HG03354 (cell line): ENCODE data around the gene SPATC1L.
A peak's percentile ranks its signal among the peaks of the same experiment; 100 is the strongest.
"Not testable (repeated sequence)": the region's sequence is repeated elsewhere in the genome, so short reads cannot be mapped to it uniquely, and the experiment has no call there.

Experiments used
- ATAC-seq: cut with Tn5 transposase; IDR thresholded peaks from one replicate; pipeline ENCODE4 v1.9.1; 2021; ENCODE audit warnings: mild to moderate bottlenecking; ENCODE audit not compliant: unreplicated experiment, poor library complexity, severe bottlenecking

Gene SPATC1L

DNA sequence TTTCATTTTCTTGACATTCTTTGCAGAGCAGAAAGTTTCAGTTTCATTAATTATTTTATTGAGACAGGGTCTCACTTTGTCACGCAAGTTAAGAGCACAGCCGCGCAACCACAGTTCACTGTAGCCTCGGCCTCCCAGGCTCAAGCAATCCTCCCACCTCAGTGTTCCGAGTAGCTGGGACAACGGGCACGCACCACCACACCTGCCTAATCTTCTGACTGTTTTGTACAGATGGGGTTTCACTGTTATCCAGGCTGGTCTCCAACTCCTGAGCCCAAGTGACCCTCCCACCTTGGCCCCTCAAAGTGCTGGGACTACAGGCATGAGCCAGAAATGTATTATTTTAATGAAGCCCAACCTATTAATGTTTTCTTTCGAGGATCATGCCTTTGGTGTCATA, 3.0 kb upstream of the SPATC1L start:
- no peak for ATAC-seq

DNA sequence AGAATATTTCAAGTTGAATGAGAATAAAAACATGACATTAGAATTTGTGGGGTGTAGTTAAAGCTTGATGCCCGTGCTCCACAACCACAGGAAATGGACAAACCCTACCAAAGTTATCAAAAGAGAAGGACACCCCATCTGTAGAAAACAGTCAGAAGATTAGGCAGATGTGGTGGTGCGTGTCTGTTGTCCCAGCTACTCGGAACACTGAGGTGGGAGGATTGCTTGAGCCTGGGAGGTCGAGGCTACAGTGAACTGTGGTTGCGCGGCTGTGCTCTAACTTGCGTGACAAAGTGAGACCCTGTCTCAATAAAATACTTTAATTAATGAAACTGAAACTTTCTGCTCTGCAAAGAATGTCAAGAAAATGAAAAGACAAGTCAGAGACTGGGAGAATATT, 1.5 kb upstream of the SPATC1L start:
- ATAC-seq: no peak

DNA sequence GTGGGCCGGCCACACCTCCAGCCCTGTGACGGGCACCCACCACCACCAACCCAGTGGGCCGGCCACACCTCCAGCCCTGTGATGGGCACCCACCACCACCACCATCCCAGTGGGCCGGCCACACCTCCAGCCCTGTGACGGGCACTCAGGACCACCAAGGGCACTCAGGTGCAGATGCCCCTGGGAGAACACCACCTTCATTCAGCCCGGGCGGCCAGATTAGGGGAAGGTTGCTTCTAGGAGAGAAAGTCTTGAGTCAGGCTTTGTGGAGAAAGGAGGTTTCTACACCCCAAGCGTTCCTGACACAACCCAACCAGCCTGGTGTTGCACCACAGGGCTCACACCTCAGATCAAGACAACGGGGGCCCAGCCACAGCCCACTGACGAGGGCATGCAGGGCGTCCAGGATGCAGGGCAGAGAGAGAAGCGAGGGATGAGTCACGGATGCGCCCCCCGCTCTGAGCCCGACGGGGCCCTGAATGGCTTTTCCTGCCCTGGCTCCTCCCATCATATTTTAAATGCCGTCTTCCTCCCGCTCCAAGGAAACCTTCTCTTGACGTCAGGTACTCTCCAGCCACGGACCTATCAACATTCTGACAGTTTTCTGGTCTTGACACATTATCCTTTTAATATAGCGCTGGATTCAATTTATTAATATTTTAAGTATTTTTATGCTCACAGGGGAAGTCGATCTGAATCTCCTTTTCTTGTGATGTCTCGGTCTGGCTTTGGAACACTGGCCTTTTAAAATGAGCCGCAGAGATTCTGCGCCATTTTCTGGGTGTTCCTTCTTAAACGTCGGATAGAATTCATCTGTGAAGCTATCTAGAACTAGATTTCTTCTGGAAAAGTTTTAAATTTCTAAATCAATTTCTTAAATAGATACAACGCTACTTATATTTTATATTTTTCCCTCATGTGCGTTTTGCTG, 631 bp upstream of the SPATC1L start:
- ATAC-seq: peak; percentile 72

DNA sequence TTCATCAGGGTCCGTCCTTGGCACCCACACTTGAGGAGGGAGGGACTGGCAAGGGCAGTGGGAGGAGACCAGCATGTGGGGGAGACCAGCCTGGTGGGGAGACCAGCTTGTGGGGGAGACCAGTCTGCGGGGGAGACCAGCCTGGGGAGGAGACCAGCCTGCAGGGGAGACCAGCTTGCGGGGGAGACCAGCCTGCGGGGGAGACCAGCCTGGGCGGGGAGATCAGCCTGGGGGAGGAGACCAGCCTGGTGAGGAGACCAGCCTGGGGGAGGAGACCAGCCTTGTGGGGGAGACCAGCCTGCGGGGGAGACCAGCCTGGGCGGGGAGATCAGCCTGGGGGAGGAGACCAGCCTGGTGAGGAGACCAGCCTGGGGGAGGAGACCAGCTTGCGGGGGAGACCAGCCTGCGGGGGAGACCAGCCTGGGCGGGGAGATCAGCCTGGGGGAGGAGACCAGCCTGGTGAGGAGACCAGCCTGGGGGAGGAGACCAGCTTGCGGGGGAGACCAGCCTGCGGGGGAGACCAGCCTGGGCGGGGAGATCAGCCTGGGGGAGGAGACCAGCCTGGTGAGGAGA, 836 bp downstream of the SPATC1L start:
- not testable (repeated sequence) for ATAC-seq

DNA sequence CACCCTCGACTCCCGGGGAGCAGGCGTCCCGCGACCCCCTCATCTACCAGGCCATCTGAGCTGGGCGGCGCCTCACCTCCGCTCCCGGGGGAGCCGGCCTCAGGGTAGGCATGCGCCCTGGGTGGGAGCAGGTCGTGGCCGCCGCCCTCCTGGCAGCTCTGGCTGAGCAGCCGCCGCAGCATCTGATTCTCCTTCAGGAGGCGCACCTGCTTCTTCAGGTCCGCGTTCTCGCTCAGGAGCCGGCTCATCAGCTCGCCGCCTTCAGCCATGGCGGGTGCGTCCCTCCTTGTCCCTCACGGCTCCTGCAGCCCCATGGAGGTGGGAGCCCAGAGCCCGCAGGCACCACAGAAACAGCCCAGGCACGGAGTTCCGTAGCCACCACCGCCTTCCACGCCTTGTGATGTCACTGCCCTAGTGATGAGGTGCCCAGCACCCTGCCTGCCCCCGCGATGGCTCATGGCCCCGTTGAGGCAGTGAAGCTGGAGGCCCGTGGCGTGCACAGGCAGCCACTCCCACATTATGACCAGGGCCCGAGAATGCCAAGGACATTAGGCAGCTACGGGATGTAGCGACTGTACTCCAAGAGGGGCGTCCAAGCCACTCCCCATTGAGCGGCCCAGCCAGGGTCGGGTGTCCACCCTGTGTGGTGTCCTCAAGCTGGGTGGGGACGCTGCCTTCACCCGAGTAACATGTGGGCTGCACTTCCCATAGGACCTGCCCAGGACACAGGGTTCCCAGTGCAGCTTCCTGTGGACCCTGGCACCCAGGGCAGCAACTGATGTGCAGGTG, 1.5 kb downstream of the SPATC1L start:
- ATAC-seq: no peak

DNA sequence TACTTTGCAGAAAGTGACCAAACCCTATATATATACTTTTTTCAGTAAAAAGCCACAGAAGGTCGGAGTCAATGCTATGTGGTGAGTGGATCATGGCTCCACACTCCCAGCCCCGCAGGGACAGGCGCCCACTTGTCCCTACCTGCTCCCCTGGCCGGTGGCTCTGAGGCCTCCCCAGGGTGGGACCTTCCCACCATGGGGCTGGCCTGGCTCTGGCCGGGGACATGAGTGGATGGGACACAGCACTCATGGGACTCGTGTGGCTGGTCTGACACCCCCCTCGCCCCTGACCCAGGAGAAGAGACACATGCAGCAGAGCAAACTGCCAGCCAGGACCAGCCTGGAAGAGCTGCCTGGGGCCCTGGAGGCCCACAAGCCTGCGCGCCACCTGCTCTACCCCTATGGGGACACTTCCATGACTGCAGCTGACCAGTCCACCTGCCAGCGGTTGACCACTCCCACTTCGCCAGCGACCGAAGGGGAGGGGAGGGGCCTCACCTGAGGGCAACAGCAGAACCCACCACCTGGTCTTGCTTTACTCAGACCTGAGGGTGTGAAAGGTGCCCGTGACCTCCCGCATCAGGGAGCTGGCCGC, 2.2 kb downstream of the SPATC1L start:
- ATAC-seq: no peak

DNA sequence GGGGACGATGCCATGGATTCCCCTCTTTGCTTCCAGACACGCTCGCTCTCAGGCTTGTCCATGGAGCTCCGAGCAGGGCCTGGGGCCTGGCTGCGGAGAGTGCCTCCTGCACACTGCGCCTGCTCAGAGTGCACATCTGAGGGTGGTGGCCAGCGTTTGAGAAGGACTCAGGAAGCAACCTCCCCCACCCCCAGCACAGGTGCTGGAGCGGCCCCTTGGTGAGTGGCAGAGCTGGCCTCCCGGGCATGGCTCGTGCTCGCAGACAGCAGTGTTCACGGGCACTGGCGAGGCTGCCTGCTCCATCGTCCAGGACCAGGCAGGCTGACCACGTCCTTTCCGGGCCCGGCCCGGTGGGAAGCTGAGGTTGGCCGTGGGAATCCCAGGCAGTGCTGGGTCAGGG, 2.8 kb downstream of the SPATC1L start:
- no peak for ATAC-seq

DNA sequence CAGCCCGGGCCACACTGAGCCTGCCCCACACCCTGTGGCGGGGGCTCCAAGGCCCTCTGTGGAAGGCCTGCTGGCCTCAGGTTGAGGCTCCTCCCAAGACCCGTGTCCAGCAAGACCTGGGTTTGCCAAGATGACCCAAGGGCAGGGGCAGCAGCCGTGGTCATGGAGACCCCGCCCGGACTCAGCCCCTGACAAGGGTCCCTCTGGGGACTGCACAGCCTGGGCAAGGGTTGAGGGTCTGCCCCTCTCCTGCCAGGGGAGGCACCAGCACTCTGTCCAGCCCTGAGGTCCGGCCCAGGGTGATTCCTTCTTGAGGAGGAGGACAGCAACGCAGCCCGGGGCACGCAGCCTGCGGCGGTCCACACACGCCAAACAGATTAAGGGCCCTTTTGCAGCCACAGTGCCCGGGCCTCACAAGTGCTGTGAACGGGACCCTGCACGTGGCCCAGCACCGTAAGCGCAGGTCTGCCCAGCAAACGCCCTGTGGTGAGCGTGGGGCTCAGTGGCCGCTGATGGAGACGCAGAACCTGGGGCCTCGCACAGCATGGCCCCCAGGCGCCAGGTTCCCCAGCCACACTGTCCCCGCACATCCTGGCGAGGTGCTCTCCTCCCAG, 3.4 kb downstream of the SPATC1L start:
- ATAC-seq: no peak

DNA sequence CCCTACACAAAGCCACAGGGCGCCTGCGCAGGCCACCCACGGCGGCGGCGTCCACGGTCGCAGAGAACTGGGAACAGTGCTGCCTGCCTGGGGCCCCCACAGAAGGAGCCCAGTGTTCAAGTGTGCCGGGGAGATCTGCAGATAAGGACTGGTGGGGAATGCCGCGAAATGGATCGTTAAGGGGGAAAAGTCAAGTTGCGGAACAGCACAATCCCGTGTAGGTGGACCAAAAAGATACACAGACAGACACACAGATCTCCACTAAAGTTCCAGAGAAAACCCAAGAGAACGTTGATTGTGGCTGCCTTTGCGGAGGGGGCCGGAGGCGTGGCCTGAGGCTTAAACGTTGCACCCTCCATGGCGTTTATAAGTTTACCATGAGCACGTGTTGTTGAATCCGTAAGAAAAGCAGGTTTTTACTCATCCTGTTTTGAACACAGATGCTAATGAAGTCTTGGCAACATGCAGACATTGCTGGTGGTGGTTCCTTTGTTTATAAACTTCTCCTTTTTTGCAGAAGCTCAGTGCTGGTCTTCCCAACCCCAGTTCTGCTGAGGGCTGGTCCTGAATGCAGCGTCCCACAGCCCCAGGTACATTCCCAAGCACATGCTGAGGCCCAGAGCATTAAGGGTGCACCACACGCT, 4.1 kb downstream of the SPATC1L start:
- no peak for ATAC-seq

DNA sequence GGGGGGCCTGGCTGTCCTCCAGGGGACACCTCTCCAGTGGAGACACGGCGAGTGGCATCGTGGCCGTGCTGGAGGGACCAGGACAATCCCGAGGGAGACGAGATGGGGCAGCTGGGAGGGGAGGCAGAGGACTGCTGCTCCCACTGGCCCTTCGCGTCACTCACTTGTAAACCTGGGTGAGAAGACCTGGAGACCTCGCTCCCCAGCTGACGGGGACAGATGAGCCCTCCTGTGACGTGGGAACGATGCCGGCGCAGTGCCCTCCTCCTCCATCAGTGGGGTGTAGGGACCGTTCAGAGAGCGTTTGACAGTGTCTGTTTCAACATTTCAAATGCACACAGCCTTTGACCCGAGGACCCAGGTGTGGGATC, 4.6 kb downstream of the SPATC1L start:
- no peak for ATAC-seq

DNA sequence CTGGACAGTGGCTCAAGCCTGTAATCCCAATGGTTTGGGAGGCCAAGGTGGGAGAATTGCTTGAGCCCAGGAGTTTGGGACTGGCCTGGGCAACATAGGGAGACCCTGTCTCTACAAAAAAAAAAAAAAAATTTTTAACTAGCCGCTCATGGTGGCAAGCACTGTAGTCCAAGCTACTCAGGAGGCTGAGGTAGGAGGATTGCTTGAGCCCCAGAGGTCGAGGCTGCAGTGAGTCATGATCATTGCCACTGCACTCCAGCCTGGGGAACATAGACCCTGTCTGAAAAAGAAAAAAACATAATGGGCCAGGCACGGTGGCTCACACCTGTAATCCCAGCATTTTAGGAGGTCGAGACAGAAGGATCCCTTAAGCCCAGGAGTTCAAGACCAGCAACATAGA, 5.3 kb downstream of the SPATC1L start:
- no peak for ATAC-seq

DNA sequence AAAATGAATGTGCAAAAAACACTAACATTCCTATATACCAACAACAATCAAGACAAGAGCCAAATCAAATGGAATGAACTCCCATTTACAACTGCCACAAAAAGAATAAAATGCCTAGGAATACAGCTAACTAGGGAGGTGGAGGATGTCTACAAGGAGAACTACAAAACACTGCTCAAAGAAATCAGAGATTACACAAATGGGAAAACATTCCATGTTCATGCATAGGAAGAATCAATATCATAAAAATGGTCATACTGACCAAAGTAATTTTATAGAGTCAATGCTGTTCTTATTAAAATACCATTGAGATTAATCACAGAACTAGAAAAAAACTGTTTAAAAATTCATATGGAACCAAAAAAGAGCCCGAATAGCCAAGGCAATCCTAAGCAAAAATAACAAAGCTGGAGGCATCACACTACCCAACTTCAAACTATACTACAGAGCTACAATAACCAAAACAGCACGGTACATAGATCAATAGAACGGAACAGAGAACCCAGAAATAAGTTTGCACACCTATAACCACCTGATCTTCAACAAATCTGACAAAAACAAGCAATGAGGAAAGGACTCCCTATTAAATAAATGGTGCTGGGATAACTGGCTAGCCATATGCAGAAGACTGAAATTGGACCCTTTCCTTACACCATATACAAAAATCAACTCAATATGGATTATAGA, 7.7 kb downstream of the SPATC1L start:
- ATAC-seq: not testable (repeated sequence)

DNA sequence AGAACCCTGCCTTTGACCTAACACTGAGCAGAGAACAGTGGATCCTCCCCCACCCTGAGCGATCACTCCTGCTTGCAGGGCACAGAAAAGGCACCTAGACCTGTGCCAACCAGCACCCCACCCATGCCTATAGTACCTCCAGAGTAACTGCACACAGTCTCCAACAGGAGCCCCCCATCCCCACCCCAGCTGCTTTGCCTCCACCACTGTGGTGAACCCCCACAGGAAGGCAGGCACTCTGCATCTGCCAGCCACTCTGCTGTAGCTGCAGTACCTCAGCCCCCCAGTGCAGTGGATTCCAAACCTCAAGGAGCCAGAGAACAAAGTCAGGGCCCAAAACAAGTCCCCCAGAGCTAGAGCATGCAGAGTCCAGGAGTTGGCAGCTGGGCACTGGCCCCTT, 10.7 kb downstream of the SPATC1L start:
- no peak for ATAC-seq

DNA sequence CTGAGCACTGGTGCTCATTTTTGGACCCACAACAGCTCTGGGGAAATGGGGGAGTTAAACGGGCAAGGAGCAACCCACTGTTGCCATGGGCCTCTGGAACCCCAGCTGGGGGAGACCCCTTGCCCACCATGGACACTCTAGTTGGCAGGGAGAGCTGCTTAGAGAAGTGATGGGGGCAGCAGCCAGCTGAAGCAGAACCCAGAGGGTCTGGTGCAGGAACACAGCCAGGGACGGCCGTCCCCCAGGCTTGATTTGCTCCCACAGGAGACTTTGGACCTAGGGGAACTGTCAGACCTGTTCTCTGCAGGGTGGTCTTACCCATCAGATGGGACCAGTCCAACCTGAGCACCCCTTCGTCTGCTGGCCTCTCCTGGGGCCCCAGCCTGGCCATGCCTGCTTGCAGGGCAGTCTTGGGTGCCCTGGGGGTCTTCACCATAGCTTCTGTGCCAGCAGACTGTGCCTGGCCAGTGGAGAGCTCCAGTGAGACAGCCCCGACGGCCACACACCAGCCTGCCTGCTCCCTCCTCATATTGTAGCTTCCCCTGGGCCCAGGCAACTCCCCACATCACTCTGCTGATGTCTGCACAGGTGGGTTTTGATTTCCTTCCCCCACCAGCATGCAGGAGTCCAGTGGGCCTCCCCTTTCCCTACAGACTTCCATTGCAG, 11.3 kb downstream of the SPATC1L start:
- ATAC-seq: no peak

DNA sequence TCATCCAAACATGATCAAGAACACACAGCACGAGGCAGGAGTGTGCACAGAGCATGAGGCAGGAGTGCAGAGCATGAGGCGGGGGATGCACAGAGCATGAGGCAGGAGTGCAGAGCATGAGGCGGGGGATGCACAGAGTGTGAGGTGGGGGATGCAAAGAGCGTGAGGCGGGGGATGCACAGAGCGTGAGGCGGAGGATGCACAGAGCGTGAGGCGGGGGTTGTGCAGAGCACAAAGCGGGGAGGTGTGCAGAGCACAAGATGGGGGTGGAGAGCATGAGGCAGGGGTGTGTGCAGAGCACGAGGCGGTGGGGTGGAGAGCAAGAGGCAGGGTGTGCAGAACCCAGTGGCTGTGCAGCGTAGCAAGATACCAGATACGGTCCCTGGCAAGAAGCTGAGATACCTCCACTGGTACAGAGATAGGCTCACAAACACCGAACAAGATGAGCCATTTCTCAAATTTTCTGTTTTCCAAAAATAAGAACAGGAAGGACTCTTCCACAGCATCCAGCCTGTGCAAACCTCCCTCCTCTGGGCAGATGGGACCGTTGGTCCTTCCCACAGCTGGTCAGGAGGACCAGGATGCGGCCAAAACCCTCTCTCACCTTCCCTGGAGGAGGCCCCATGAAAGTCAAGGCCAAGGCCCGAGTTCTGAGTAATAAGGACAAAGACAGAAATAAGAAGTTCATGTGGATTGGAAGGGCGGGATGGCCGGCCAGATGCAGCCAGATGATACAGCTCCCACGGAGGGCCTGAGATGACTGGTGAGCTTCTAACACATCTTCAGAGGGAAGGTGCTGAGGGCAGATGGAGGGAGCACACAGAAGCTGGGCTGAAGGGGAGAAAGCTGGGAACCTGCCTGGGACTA, 12.0 kb downstream of the SPATC1L start:
- ATAC-seq: no peak

DNA sequence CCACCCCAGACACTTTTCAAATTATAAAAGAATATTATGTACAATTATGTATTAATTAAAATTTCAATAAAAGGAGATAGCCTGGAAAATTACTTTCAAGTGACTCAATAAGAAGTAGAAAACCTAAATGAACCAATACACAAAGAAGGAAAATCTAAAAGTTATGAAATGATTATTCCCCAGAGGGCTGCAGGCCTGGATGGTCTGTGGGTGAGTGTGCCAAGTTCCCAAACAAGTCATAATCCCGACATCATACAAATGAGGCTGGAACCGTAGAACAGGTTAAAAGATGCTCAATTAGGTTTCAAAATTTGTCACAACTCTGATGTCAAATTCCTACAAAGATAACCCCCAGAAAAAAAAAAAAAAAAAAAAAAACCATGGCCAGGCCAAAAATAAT, 12.7 kb downstream of the SPATC1L start:
- ATAC-seq: no peak

DNA sequence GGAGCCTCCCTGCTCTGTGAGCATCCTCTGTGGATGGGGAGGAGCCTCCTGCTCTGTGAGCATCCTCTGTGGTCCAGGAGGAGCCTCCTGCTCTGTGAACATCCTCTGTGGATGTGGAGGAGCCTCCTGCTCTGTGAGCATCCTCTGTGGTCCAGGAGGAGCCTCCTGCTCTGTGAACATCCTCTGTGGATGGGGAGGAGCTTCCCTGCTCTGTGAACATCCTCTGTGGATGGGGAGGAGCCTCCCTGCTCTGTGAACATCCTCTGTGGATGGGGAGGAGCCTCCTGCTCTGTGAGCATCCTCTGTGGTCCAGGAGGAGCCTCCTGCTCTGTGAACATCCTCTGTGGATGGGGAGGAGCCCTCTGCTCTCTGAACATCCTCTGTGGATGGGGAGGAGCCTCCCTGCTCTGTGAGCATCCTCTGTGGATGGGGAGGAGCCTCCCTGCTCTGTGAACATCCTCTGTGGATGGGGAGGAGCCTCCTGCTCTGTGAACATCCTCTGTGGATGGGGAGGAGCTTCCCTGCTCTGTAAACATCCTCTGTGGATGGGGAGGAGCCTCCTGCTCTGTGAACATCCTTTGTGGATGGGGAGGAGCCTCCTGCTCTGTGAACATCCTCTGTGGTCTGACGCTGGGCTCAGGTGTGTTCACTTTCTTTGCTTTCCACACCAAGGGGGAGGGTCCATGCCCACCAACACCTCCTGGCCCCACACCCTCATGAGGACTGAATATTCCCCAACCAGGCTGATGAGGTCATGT, 13.6 kb downstream of the SPATC1L start:
- not testable (repeated sequence) for ATAC-seq
